ENCODE data around the gene TBC1D24.
"Not testable (repeated sequence)": the region's sequence is repeated elsewhere in the genome, so short reads cannot be mapped to it uniquely, and the experiment has no call there.

Gene TBC1D24

GRCh38 chr16:2474877-2475412 lies at the start of gene TBC1D24:
Gene TBC1D24, plus strand, starts transcription at chr16:2475127. Its CDS starts 21,022 bp downstream, at chr16:2496149.
- DNase-seq (ENCODE audit: low spot score) = peak; percentile 84

- no peak for DNase-seq (ENCODE audit: low spot score)
Measured at GRCh38 chr16:2425825-2426430, 49.0 kb upstream of the TBC1D24 start.

GRCh38 chr16:2426941-2427361 lies 48.0 kb upstream of the TBC1D24 start:
- DNase-seq (ENCODE audit: low spot score) = no peak

- no peak for DNase-seq (ENCODE audit: low spot score)
Measured at GRCh38 chr16:2427526-2427925, 47.4 kb upstream of the TBC1D24 start.

GRCh38 chr16:2428051-2428783 lies 46.7 kb upstream of the TBC1D24 start:
- DNase-seq (ENCODE audit: low spot score) = peak; percentile 34

- no peak for DNase-seq (ENCODE audit: low spot score)
Measured at GRCh38 chr16:2428784-2429033, 46.2 kb upstream of the TBC1D24 start.

GRCh38 chr16:2429034-2429770 lies 45.7 kb upstream of the TBC1D24 start, which contains the start of gene CCNF:
Gene CCNF, plus strand, starts transcription at chr16:2429447. Its CDS starts 35 bp downstream, at chr16:2429482.
- peak; percentile 94 for DNase-seq (ENCODE audit: low spot score)

- no peak for DNase-seq (ENCODE audit: low spot score)
Measured at GRCh38 chr16:2429771-2430663, 44.9 kb upstream of the TBC1D24 start.

- DNase-seq (ENCODE audit: low spot score) = no peak
Measured at GRCh38 chr16:2432286-2432685, 42.6 kb upstream of the TBC1D24 start.

GRCh38 chr16:2432801-2433505 lies 42.0 kb upstream of the TBC1D24 start:
- DNase-seq (ENCODE audit: low spot score) = no peak

- DNase-seq (ENCODE audit: low spot score) = not testable (repeated sequence)
Measured at GRCh38 chr16:2435236-2435635, 39.7 kb upstream of the TBC1D24 start.

GRCh38 chr16:2436110-2436509 lies 38.8 kb upstream of the TBC1D24 start:
- no peak for DNase-seq (ENCODE audit: low spot score)

GRCh38 chr16:2437032-2437790 lies 37.7 kb upstream of the TBC1D24 start:
- DNase-seq (ENCODE audit: low spot score) = no peak

- DNase-seq (ENCODE audit: low spot score) = no peak
Measured at GRCh38 chr16:2438121-2438520, 36.8 kb upstream of the TBC1D24 start.

GRCh38 chr16:2439598-2439997 lies 35.3 kb upstream of the TBC1D24 start:
- DNase-seq (ENCODE audit: low spot score) = no peak

GRCh38 chr16:2441143-2441804 lies 33.7 kb upstream of the TBC1D24 start:
- DNase-seq (ENCODE audit: low spot score) = not testable (repeated sequence)

GRCh38 chr16:2443555-2443954 lies 31.4 kb upstream of the TBC1D24 start:
- no peak for DNase-seq (ENCODE audit: low spot score)

GRCh38 chr16:2447920-2448583 lies 26.9 kb upstream of the TBC1D24 start:
- DNase-seq (ENCODE audit: low spot score) = no peak

- no peak for DNase-seq (ENCODE audit: low spot score)
Measured at GRCh38 chr16:2449118-2449517, 25.8 kb upstream of the TBC1D24 start.

All from LoVo (cell line).